ENCODE results near the gene CPXM2.

The CPXM2 gene

GRCh38 chr10:123784216-123784615, 107.4 kb downstream of the CPXM2 start:
- DNase-seq (ENCODE audit: low read depth in 2 of 2), result no peak
- TF ChIP-seq, protein P1, sequence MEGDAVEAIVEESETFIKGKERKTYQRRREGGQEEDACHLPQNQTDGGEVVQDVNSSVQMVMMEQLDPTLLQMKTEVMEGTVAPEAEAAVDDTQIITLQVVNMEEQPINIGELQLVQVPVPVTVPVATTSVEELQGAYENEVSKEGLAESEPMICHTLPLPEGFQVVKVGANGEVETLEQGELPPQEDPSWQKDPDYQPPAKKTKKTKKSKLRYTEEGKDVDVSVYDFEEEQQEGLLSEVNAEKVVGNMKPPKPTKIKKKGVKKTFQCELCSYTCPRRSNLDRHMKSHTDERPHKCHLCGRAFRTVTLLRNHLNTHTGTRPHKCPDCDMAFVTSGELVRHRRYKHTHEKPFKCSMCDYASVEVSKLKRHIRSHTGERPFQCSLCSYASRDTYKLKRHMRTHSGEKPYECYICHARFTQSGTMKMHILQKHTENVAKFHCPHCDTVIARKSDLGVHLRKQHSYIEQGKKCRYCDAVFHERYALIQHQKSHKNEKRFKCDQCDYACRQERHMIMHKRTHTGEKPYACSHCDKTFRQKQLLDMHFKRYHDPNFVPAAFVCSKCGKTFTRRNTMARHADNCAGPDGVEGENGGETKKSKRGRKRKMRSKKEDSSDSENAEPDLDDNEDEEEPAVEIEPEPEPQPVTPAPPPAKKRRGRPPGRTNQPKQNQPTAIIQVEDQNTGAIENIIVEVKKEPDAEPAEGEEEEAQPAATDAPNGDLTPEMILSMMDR (IDR thresholded peaks at IDR 0.05; ENCODE audit: low read depth, low read length), result no peak

GRCh38 chr10:123783296-123783695, 108.3 kb downstream of the CPXM2 start:
- TF ChIP-seq, protein P1 (IDR thresholded peaks at IDR 0.05; ENCODE audit: low read depth, low read length), result no peak
- no peak for DNase-seq (ENCODE audit: low read depth in 2 of 2)
- no peak overlapping the region for H3K4me3 ChIP-seq (replicated peaks in 1 of 2; ENCODE audit: low read depth in 2 of 2, low read length in 2 of 2)

More at GRCh38 chr10:123784216-123784615, 107.4 kb downstream of the CPXM2 start:
- H3K4me3 ChIP-seq (replicated peaks in 1 of 2; ENCODE audit: low read depth in 2 of 2, low read length in 2 of 2), result no peak overlapping the region

DNA sequence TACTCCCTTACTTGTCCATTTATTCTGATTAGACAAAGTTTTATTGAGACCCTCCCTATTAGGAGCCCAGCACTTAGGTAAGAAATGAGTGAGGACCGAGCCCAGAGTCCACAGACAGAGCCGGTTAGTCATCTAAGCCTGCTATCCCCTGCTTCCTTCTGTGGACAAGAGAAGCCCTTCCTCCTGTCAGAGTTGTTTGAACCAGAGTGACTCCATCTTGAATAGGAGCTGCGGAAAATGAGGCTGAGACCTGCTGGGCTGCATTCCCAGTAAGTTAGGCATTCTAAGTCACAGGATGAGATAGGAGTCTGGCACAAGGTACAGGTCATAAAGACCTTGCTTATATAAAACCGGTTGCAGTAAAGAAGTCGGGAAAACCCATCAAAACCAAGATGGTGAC, 109.1 kb downstream of the CPXM2 start:
- H3K4me3 ChIP-seq (replicated peaks in 1 of 2; ENCODE audit: low read depth in 2 of 2, low read length in 2 of 2), result no peak overlapping the region
- TF ChIP-seq, protein P1 (IDR thresholded peaks at IDR 0.05; ENCODE audit: low read depth, low read length), result no peak
- DNase-seq (ENCODE audit: low read depth in 2 of 2), result no peak

- no peak overlapping the region for H3K4me3 ChIP-seq (replicated peaks in 1 of 2; ENCODE audit: low read depth in 2 of 2, low read length in 2 of 2)
- TF ChIP-seq, protein P1 (IDR thresholded peaks at IDR 0.05; ENCODE audit: low read depth, low read length), result no peak
- no peak for DNase-seq (ENCODE audit: low read depth in 2 of 2)
Measured at GRCh38 chr10:123781956-123782500, 109.6 kb downstream of the CPXM2 start.

DNA sequence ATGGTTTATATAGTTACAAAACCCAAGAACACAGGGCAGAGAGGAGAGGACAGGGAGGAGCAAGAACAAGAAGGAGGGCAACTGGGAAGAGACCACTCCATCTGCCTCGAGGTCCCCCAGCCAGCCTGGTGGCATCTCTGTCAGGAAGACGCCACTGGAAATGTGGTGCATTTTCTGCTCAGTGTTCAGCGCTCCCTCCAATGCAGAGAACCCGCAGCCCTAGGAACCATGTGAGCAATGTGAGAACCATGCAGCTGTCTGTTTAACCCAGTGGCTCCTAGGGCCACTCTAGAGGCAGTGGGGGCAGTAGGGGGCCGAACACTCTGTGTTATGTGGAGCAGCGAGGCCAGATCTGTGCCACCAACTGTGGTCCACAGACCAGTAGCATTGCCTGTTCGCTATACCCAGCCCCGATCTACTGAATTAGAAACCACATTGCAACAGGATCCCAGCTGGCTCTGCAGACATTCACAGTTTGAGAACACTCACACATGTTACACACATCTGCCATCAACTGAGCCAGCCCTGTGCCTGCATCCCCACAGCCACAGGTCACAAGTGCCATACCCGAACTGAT, 110.2 kb downstream of the CPXM2 start:
- DNase-seq (ENCODE audit: low read depth in 2 of 2), result no peak
- TF ChIP-seq, protein P1 (IDR thresholded peaks at IDR 0.05; ENCODE audit: low read depth, low read length), result no peak

GRCh38 chr10:123778719-123779517, 112.7 kb downstream of the CPXM2 start:
- TF ChIP-seq, protein P1 (IDR thresholded peaks at IDR 0.05; ENCODE audit: low read depth, low read length), result no peak
- DNase-seq (ENCODE audit: low read depth in 2 of 2), result no peak

More for the DNA sequence above, 110.2 kb downstream of the CPXM2 start:
- H3K4me3 ChIP-seq (replicated peaks in 1 of 2; ENCODE audit: low read depth in 2 of 2, low read length in 2 of 2), result no peak overlapping the region

More at GRCh38 chr10:123778719-123779517, 112.7 kb downstream of the CPXM2 start:
- H3K4me3 ChIP-seq (replicated peaks in 1 of 2; ENCODE audit: low read depth in 2 of 2, low read length in 2 of 2), result no peak overlapping the region

Measured in cardiac fibroblast (primary cell).